Activated B cell treated with CpG ODN at 0.5 μM for 24 hours (primary cell): Measurements from ENCODE around the gene PRPF6. TPM values are rescaled to one million over a fixed set of nuclear protein-coding genes. Genes with fewer than 3 reads are reported as not detected.
"Not testable (repeated sequence)": the region's sequence is repeated elsewhere in the genome, so short reads cannot be mapped to it uniquely, and the experiment has no call there.

ENCODE experiments used
- ATAC-seq: fragments of 200-7000 bp; cut with Tn5 transposase; one replicate; pipeline ENCODE4 v1.10.0; 2021; ENCODE audit warnings: low read depth, mild to moderate bottlenecking, moderate library complexity
- CTCF ChIA-PET: fragments of 350-600 bp; sonication (Branson Sonifier 250); formaldehyde crosslinking; loops from one replicate; lab custom pipeline; 2021; ENCODE audit warnings: antibody characterized with exemption; lab: Charles Lee
- POLR2A ChIA-PET: fragments of 350-600 bp; sonication (Branson Sonifier 250); formaldehyde crosslinking; loops from one replicate; lab custom pipeline; 2021; ENCODE audit warnings: antibody characterized with exemption; lab: Charles Lee
- DNase-seq: peaks from one replicate; pipeline ENCODE4 v3.0.0; 2022
- H3K27ac Mint-ChIP-seq: one replicate; pipeline ENCODE4 v1.8.0; 2020; ENCODE audit warnings: mixed read lengths
- H3K27me3 Mint-ChIP-seq: one replicate; pipeline ENCODE4 v1.8.0; 2021; ENCODE audit warnings: mixed read lengths
- H3K36me3 Mint-ChIP-seq: one replicate; pipeline ENCODE4 v1.8.0; 2021; ENCODE audit warnings: low read depth, mixed read lengths
- H3K4me1 Mint-ChIP-seq: one replicate; pipeline ENCODE4 v1.8.0; 2021; ENCODE audit warnings: mixed read lengths
- H3K4me3 Mint-ChIP-seq: one replicate; pipeline ENCODE4 v1.8.0; 2020; ENCODE audit warnings: mild to moderate bottlenecking, mixed read lengths
- H3K9me3 Mint-ChIP-seq: one replicate; pipeline ENCODE4 v1.8.0; 2020; ENCODE audit warnings: mixed read lengths
- intact Hi-C: fragments of 100-400 bp; cut with micrococcal nuclease; formaldehyde crosslinking; loops from one replicate; pipeline ENCODE4 v1.15.1; 2024
- total RNA-seq: library from RNA; stranded (reverse); gene quantifications from 2 replicates; pipeline ENCODE4 v1.2.3, GENCODE V29; 2022
- TF ChIP-seq, protein P1 (sequence below): fragments of 200-600 bp; IDR thresholded peaks from one replicate; pipeline ENCODE4 v1.8.0; 2022; ENCODE audit warnings: antibody characterized with exemption, mild to moderate bottlenecking

Gene PRPF6
- total RNA-seq, 1 donor from 2014 or later = 75.8 TPM

DNA sequence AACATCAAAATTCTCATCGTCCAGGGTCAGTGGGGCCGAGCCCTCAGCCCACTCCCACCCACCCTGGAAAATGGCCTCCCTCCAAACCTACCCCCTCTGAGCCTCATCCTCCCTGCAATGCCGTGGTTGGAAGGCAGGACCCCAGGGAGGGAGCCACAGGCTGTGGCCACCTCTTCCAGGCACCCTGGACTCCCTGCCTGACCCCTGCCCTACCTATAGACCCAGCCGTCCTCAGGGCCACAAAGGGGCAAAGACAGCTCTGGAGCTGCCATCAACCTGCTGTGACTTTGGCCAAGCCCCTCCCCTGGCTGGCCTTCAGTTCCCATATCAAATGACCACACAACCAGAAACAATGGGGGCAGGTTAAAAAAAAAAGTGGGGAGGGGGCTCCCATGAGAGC is 22.5 kb upstream of the PRPF6 start:
- CTCF ChIA-PET = no interaction called here
- no peaks in the 10 kb centered on the region for H3K9me3 Mint-ChIP-seq
- ATAC-seq = no peak
- H3K4me3 Mint-ChIP-seq = no peak overlapping the region
- H3K27ac Mint-ChIP-seq = no peak overlapping the region
- intact Hi-C loops = loop anchor here (5.0 kb wide), 2 partner anchors 316 to 406 kb away; partner anchors contain the start of gene FNDC11
- TF ChIP-seq, protein P1, sequence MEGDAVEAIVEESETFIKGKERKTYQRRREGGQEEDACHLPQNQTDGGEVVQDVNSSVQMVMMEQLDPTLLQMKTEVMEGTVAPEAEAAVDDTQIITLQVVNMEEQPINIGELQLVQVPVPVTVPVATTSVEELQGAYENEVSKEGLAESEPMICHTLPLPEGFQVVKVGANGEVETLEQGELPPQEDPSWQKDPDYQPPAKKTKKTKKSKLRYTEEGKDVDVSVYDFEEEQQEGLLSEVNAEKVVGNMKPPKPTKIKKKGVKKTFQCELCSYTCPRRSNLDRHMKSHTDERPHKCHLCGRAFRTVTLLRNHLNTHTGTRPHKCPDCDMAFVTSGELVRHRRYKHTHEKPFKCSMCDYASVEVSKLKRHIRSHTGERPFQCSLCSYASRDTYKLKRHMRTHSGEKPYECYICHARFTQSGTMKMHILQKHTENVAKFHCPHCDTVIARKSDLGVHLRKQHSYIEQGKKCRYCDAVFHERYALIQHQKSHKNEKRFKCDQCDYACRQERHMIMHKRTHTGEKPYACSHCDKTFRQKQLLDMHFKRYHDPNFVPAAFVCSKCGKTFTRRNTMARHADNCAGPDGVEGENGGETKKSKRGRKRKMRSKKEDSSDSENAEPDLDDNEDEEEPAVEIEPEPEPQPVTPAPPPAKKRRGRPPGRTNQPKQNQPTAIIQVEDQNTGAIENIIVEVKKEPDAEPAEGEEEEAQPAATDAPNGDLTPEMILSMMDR = no peak
- POLR2A ChIA-PET = no interaction called here
- H3K4me1 Mint-ChIP-seq = peaks cover 31% of the 10 kb centered on the region
- no peaks in the 10 kb centered on the region for H3K27me3 Mint-ChIP-seq
- no peak for DNase-seq
- H3K36me3 Mint-ChIP-seq = peaks cover 14% of the 10 kb centered on the region

DNA sequence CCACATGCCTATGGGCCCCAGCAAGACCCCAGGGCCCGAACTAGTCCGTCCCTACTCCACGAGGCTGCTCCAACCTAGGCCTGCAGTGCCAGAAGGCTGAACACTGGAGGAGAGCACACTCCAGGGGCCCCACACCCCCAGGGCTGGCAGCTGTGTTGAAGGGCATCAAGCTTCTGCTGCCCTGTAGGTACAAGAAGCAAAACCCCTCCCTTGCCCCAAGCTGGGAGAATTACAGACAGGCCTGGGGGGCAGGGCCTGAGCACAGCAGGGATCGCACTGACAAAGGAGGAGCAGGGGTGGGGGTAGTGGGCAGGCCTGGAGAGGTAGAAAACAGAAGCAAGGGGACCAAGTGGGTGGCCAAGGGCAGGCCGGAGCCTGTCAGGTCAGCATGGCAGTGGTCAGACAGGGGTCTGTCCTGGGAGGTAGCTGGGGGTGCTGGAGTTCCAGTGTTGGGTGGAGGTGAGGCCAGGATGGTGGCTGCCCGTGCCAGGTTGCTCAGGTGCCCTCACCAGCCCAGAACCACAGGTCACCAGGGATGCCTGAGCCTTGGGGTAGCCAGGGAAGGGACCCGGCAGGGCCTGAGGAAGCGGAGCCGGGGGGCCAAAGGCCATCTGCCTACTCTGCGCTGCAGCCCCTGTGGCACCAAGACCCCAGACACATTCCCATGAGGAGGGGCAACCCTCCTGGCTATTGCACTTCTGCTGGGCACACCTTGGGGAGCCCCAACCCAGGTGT is 21.8 kb upstream of the PRPF6 start:
- intact Hi-C loops = loop anchor here (5.0 kb wide), 2 partner anchors 317 to 407 kb away; partner anchors contain the start of gene FNDC11
- no peak for DNase-seq
- ATAC-seq = no peak
- ChIA-PET POLR2A (interaction anchor here (0.6 kb wide), 1 partner anchor 336 kb away, joined by 4 read pairs; no protein-coding TSS in a partner anchor), CTCF (no interaction called here)
- no peak overlapping the region for H3K4me3 Mint-ChIP-seq
- H3K9me3 Mint-ChIP-seq = no peaks in the 10 kb centered on the region
- peaks cover 24% of the 10 kb centered on the region for H3K4me1 Mint-ChIP-seq
- H3K27ac Mint-ChIP-seq = no peak overlapping the region
- H3K36me3 Mint-ChIP-seq = peaks cover 14% of the 10 kb centered on the region
- TF ChIP-seq, protein P1 = no peak
- no peaks in the 10 kb centered on the region for H3K27me3 Mint-ChIP-seq

DNA sequence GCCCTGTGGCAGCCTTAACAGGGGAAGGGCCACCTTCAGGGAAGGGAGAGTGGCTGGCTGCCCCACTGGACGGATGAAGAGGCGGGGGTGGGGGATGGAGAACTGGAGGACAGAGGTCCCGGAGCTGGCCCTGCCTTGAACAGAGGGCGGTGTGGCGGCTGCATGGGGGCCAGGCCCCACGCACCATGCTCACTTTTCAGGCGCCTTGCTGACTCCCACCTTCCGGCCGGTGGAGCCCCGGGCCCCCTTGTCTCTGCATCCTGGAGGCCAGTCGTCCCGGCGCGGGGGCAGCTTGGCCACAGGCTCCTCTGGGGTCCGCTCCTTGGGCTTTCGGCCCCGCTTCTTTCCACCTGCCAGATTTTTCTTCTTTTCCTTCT is 21.2 kb upstream of the PRPF6 start:
- intact Hi-C loops = loop anchor here (5.0 kb wide), 2 partner anchors 317 to 407 kb away; partner anchors contain the start of gene FNDC11
- Mint-ChIP-seq H3K27me3 (no peaks in the 10 kb centered on the region), H3K9me3 (no peaks in the 10 kb centered on the region)

DNA sequence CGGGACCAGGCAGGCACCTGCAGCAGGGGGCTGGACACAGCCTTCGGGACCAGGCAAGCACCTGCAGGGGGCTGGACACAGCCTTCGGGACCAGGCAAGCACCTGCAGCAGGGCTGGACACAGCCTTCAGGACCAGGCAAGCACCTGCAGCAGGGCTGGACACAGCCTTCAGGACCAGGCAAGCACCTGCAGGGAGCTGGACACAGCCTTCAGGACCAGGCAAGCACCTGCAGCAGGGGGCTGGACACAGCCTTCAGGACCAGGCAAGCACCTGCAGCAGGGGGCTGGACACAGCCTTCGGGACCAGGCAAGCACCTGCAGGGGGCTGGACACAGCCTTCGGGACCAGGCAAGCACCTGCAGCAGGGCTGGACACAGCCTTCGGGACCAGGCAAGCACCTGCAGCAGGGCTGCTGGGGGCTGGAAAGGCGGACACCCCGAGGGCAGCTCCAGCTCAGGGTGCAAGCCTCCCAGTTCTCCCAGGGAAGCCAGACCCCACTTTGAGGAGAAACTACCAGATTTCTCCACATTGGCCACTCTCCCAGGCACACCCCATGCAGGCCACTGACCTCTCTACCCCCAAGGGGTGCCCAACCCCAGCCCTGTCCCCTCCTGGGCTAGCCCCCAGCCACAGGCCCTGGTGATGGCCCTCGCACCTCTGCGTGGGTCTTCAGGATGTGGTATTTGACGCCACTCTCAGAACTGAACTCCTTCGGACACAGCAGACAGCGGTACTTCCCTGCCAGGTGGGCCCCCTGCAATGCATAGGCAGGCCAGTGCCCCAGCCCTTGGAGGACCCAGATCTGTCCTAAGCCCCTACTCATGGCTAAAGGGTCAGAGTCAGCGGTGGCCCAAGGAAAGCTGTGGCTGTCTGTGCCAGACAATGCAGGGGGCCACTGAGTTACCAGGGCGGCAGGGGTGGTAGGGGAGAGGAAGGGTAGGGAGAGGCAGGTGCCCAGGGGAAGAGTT is 20.0 kb upstream of the PRPF6 start:
- intact Hi-C loops, ATAC-seq, DNase-seq, H3K9me3 Mint-ChIP-seq, H3K27ac Mint-ChIP-seq, POLR2A ChIA-PET, H3K4me3 Mint-ChIP-seq, H3K27me3 Mint-ChIP-seq, CTCF ChIA-PET: not testable (repeated sequence)
- H3K36me3 Mint-ChIP-seq = peaks cover 14% of the 10 kb centered on the region
- peaks cover 12% of the 10 kb centered on the region for H3K4me1 Mint-ChIP-seq

More for the DNA sequence above, 21.2 kb upstream of the PRPF6 start:
- Mint-ChIP-seq H3K27ac (no peak overlapping the region), H3K36me3 (peaks cover 14% of the 10 kb centered on the region), H3K4me1 (peaks cover 18% of the 10 kb centered on the region), H3K4me3 (no peak overlapping the region)
- CTCF ChIA-PET = no interaction called here
- ATAC-seq (no peak), DNase-seq (no peak)
- POLR2A ChIA-PET = interaction anchor here (0.6 kb wide), 1 partner anchor 336 kb away, joined by 4 read pairs; no protein-coding TSS in a partner anchor
- TF ChIP-seq, protein P1 = no peak

DNA sequence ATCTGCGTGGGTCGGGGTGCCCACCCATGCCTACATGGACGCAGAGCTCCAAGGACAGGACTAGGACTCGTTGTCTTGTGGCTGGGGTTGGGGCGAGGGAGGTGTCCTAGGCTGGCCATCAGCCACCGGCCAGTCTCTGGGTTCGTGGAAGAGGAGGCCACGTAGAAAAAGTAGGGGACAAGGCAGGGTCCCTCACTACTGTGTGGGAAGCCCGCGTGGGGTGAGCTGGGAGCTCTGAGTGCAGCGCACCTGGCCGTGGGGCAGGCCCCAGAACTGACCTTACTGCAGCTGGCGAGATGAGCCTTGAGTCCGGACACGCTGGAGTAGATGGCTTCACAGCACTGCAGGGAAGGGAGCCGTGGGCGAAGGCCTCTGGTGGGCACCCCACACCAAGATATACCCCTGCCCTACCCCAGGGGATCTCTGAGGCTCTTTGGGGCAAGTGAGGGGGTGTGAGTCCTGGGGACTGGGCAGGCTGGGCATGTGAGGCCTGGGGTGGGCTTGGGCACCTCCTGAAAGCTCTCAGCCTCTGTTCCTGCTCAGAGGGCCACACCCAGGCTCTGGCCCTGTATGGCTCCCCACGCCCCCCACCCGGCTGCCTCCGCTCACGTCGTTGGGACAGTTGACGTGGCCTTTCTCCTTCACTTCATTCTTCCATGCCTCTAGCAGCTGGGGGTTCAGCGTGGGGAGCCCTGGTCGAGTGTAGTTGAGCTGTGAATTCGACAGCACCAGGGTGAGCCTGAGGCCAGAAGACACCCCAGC is 19.1 kb upstream of the PRPF6 start:
- H3K36me3 Mint-ChIP-seq = peaks cover 20% of the 10 kb centered on the region
- no peaks in the 10 kb centered on the region for H3K9me3 Mint-ChIP-seq
- DNase-seq (no peak), ATAC-seq (no peak)
- POLR2A ChIA-PET = no interaction called here
- no peak overlapping the region for H3K4me3 Mint-ChIP-seq
- intact Hi-C loops = no loop called here
- TF ChIP-seq, protein P1 = no peak
- peaks cover 12% of the 10 kb centered on the region for H3K4me1 Mint-ChIP-seq
- CTCF ChIA-PET = no interaction called here
- no peak overlapping the region for H3K27ac Mint-ChIP-seq
- H3K27me3 Mint-ChIP-seq = no peaks in the 10 kb centered on the region
